IMR-90 (cell line): ENCODE results near the gene GGTA1. TPM values are rescaled to one million over a fixed set of nuclear protein-coding genes. Genes with fewer than 3 reads are reported as not detected.
A peak's percentile ranks its signal among the peaks of the same experiment; 100 is the strongest.

Source experiments
- ATAC-seq: fragments of 200-7000 bp; cut with Tn5 transposase; 2 replicates; pipeline ENCODE4 v1.9.1; 2020; ENCODE audit warnings: low read depth, mild to moderate bottlenecking, moderate library complexity
- BruUV-seq: library from RNA; stranded (reverse); fragments of 400-500 nt; replicated peaks from 2 replicates; lab custom pipeline; 2021; lab: Mats Ljungman, UMichigan
- CTCF ChIA-PET: fragments of 300-600 bp; formaldehyde crosslinking; extraction: SDS; loops from one replicate; lab custom pipeline; 2021; ENCODE audit warnings: antibody characterized with exemption; lab: Yijun Ruan, JAX
- POLR2A ChIA-PET: fragments of 300-600 bp; sonication (Branson Sonifier 250); formaldehyde crosslinking; loops from one replicate; lab custom pipeline; 2022; ENCODE audit warnings: antibody characterized with exemption; ENCODE audit not compliant: unreplicated experiment; lab: Charles Lee
- DNase-seq: peaks from one replicate; pipeline ENCODE4 v3.0.0; 2013
- H2AFZ ChIP-seq: replicated peaks from 2 replicates; pipeline ENCODE3; 2013; ENCODE audit warnings: low read length, mild to moderate bottlenecking; ENCODE audit not compliant: poor library complexity
- H2AK5ac ChIP-seq: 2 replicates; pipeline ENCODE4 v1.6.1; 2013; ENCODE audit warnings: low read depth, low read length, inconsistent platforms
- H2AK9ac ChIP-seq: replicated peaks from 2 replicates; pipeline ENCODE3; 2013; ENCODE audit warnings: mild to moderate bottlenecking, low read depth, low read length, moderate library complexity; ENCODE audit not compliant: poor library complexity
- H2BK120ac ChIP-seq: 2 replicates; pipeline ENCODE4 v1.6.1; 2013; ENCODE audit warnings: low read depth, low read length, inconsistent platforms
- H2BK15ac ChIP-seq: 3 replicates; pipeline ENCODE4 v1.6.1; 2013; ENCODE audit warnings: low read depth, low read length, inconsistent platforms
- H2BK20ac ChIP-seq: 2 replicates; pipeline ENCODE4 v1.6.1; 2013; ENCODE audit warnings: low read depth, mild to moderate bottlenecking, inconsistent platforms, low read length, moderate library complexity
- H2BK5ac ChIP-seq: 2 replicates; pipeline ENCODE4 v1.6.1; 2013; ENCODE audit warnings: mild to moderate bottlenecking, low read depth, low read length, inconsistent platforms; ENCODE audit not compliant: poor library complexity, severe bottlenecking
- H3K14ac ChIP-seq: replicated peaks from 2 replicates; pipeline ENCODE4 v1.6.1; 2013; ENCODE audit warnings: low read depth, low read length, inconsistent platforms
- H3K18ac ChIP-seq: 2 replicates; pipeline ENCODE4 v1.6.1; 2013; ENCODE audit warnings: low read depth, low read length, control low read depth
- H3K23ac ChIP-seq: 2 replicates; pipeline ENCODE4 v1.6.1; 2013; ENCODE audit warnings: low read depth, low read length, inconsistent platforms
- H3K27ac ChIP-seq: 2 replicates; pipeline ENCODE4 v1.5.1; 2013; ENCODE audit warnings: mild to moderate bottlenecking, control low read depth, low read length; ENCODE audit not compliant: insufficient read depth
- H3K27me3 ChIP-seq: 2 replicates; pipeline ENCODE4 v1.6.1; 2013; ENCODE audit warnings: low read length; ENCODE audit not compliant: control insufficient read depth, insufficient read depth
- H3K36me3 ChIP-seq: 2 replicates; pipeline ENCODE4 v1.6.1; 2013; ENCODE audit warnings: low read length, mixed read lengths; ENCODE audit not compliant: control insufficient read depth, insufficient read depth
- H3K4ac ChIP-seq: 2 replicates; pipeline ENCODE4 v1.6.1; 2013; ENCODE audit warnings: low read depth, low read length, inconsistent platforms
- H3K4me1 ChIP-seq: 2 replicates; pipeline ENCODE4 v1.6.1; 2013; ENCODE audit warnings: low read length, mixed read lengths; ENCODE audit not compliant: control insufficient read depth, insufficient read depth
- H3K4me2 ChIP-seq: 2 replicates; pipeline ENCODE4 v1.6.1; 2013; ENCODE audit warnings: low read depth, mild to moderate bottlenecking, control low read depth, low read length, moderate library complexity
- H3K4me3 ChIP-seq: 2 replicates; pipeline ENCODE4 v1.5.1; 2013; ENCODE audit warnings: low read depth, mild to moderate bottlenecking, control low read depth, low read length, moderate library complexity; ENCODE audit not compliant: insufficient read depth
- H3K56ac ChIP-seq: 2 replicates; pipeline ENCODE4 v1.6.1; 2013; ENCODE audit warnings: low read length, inconsistent platforms; ENCODE audit not compliant: insufficient read depth; ENCODE audit errors: extremely low read depth
- H3K79me1 ChIP-seq, 2 experiments: 2 replicates each; pipeline ENCODE4 v1.6.1; 2013; ENCODE audit warnings: low read length in 2 of 2, inconsistent platforms in 1 of 2, low read depth in 1 of 2
- H3K9ac ChIP-seq: 2 replicates; pipeline ENCODE4 v1.6.1; 2013; ENCODE audit warnings: low read depth, low read length, control low read depth
- H3K9me1 ChIP-seq: 2 replicates; pipeline ENCODE4 v1.6.1; 2013; ENCODE audit warnings: low read length, inconsistent platforms; ENCODE audit not compliant: insufficient read depth
- H3K9me3 ChIP-seq: 2 replicates; pipeline ENCODE4 v1.6.1; 2013; ENCODE audit warnings: low read length; ENCODE audit not compliant: control insufficient read depth, insufficient read depth
- H4K20me1 ChIP-seq: 2 replicates; pipeline ENCODE4 v1.6.1; 2013; ENCODE audit warnings: low read length, inconsistent platforms; ENCODE audit not compliant: insufficient read depth
- H4K5ac ChIP-seq: 2 replicates; pipeline ENCODE4 v1.6.1; 2013; ENCODE audit warnings: mild to moderate bottlenecking, low read depth, low read length, control low read depth
- H4K8ac ChIP-seq, 2 experiments: 2 replicates each; pipeline ENCODE4 v1.6.1; 2013; ENCODE audit warnings: low read depth in 2 of 2, low read length in 2 of 2, control low read depth in 1 of 2, inconsistent platforms in 1 of 2
- H4K91ac ChIP-seq: 2 replicates; pipeline ENCODE4 v1.6.1; 2013; ENCODE audit warnings: low read depth, low read length, inconsistent platforms; ENCODE audit not compliant: insufficient read depth
- CTCF ChIP-seq: conservative IDR thresholded peaks from 2 replicates; pipeline ENCODE4 v1.5.1; 2012; ENCODE audit warnings: mild to moderate bottlenecking, low read depth, low read length, improper control_type of control experiment
- RAD21 ChIP-seq: IDR thresholded peaks from 2 replicates; pipeline ENCODE4 v1.6.1; 2012; ENCODE audit warnings: low read length, improper control_type of control experiment
- RFX5 ChIP-seq: IDR thresholded peaks from 2 replicates; pipeline ENCODE4 v1.8.0; 2012; ENCODE audit warnings: low read depth, mild to moderate bottlenecking, low read length, moderate library complexity
- SMC3 ChIP-seq: fragments of 150-350 bp; IDR thresholded peaks from 2 replicates; pipeline ENCODE4 v1.6.1; 2016; ENCODE audit warnings: low read depth, mild to moderate bottlenecking, antibody characterized with exemption, low read length, moderate library complexity
- WGBS, 2 experiments: methylation state at CpG; one replicate each; pipeline versions ENCODE4 v1.1.5 to v1.1.7; 2013; ENCODE audit warnings: missing lambda C conversion rate in 2 of 2; ENCODE audit not compliant: insufficient read length in 1 of 2; ENCODE audit errors: extremely low coverage in 2 of 2; 5-methylcytosine and 5-hydroxymethylcytosine counted together
- dilution Hi-C: fragments of 300-500 bp; cut with HindIII; formaldehyde crosslinking; loops from one replicate; pipeline ENCODE4 v1.14.3; 2018; ENCODE audit warnings: low sequenced_read_pairs; ENCODE audit not compliant: unreplicated experiment
- in situ Hi-C: fragments of 300-500 bp; cut with MboI; formaldehyde crosslinking; loops from 3 replicates; pipeline ENCODE4 v1.14.3; 2019; ENCODE audit warnings: low sequenced_read_pairs, inconsistent platforms, mixed read lengths
- intact Hi-C: fragments of 100-400 bp; cut with micrococcal nuclease; formaldehyde crosslinking; loops from 2 replicates; pipeline ENCODE4 v1.10.0; 2022
- polyA plus RNA-seq, 3 experiments: library from polyadenylated mRNA; depleted of rRNA; stranded (reverse); fragments of >200 nt; gene quantifications; 2 replicates each; pipeline ENCODE4 v1.2.3, GENCODE V29; 2012; ENCODE audit warnings: low replicate concordance in 1 of 3
- total RNA-seq: library from RNA; depleted of rRNA; stranded (reverse); fragments of >200 nt; gene quantifications from 2 replicates; pipeline ENCODE4 v1.2.3, GENCODE V29; 2012

Gene GGTA1
- total and polyA plus RNA-seq, 2 of the 4 experiments (the other 2 are of a cell fraction): not detected

- Histone ChIP-seq H4K8ac (no peak overlapping the region), H3K9ac (no peak overlapping the region), H3K18ac (no peak overlapping the region), H3K4ac (no peak overlapping the region), H3K4me3 (no peak overlapping the region), H2AFZ (no peak overlapping the region), H3K14ac (no peak overlapping the region), H2AK5ac (no peak overlapping the region), H3K79me1 (no peaks in the 10 kb centered on the region), H3K9me3 (no peaks in the 10 kb centered on the region), H4K91ac (no peak overlapping the region), H3K9me1 (no peaks in the 10 kb centered on the region), H3K36me3 (no peaks in the 10 kb centered on the region), H4K20me1 (no peaks in the 10 kb centered on the region), H3K4me1 (no peaks in the 10 kb centered on the region), H2BK5ac (no peak overlapping the region), H2BK20ac (no peak overlapping the region), H3K27ac (no peak overlapping the region), H3K23ac (no peak overlapping the region), H2BK15ac (no peak overlapping the region), H3K27me3 (peaks cover 43% of the 10 kb centered on the region), H3K56ac (no peak overlapping the region), H3K4me2 (0 out of 2 replicates have a peak overlapping the region, but pooled peaks have one; percentile 39), H2BK120ac (no peak overlapping the region), H2AK9ac (no peak overlapping the region), H4K5ac (no peak overlapping the region)
- dilution Hi-C loops: no loop called here
- ChIA-PET CTCF (interaction anchor here (0.5 to 1.8 kb wide), 6 partner anchors 11 to 224 kb away, joined by 3 to 9 read pairs (median 4); no protein-coding TSS in a partner anchor), POLR2A (no interaction called here)
- ATAC-seq (peak; percentile 92), DNase-seq (peak; percentile 54)
- no TSS peak for BruUV-seq
- intact Hi-C loops: loop anchor here (5.0 kb wide), 2 partner anchors 212 to 228 kb away; partner anchors contain the start of gene DAB2IP
- 14% methylated on average over 4 of the region's 8 CpGs; no CpG with 5 or more reads in 1 of the 2 experiments for WGBS, 2 experiments
- in situ Hi-C loops: loop anchor here (10.0 kb wide), 1 partner anchor 55 kb away; no protein-coding TSS in a partner anchor
- TF ChIP-seq SMC3 (peak; percentile 40; the same call in 1 of the 2 replicates), RFX5 (no peak), RAD21 (peak; percentile 49), CTCF (peak; percentile 51)
Observed at GRCh38 chr9:121439711-121440664, 59.7 kb downstream of the GGTA1 start.
